ENCODE results near the gene ZNF737.
"Not testable (repeated sequence)": the region's sequence is repeated elsewhere in the genome, so short reads cannot be mapped to it uniquely, and the experiment has no call there.

Gene ZNF737

GRCh38 chr19:20565321-20566018 is at the start of gene ZNF737:
Gene ZNF737, minus strand, starts transcription at chr19:20565781. Its CDS starts 141 bp downstream, at chr19:20565640.
- peak; percentile 78 for DNase-seq

GRCh38 chr19:20614971-20615370 is 49.4 kb upstream of the ZNF737 start:
- not testable (repeated sequence) for DNase-seq

- no peak for DNase-seq
These were observed 47.2 kb upstream of the ZNF737 start for GRCh38 chr19:20612711-20613316.

- DNase-seq, result no peak
These were observed 46.3 kb upstream of the ZNF737 start for GRCh38 chr19:20611866-20612265.

- DNase-seq, result no peak
These were observed 42.4 kb upstream of the ZNF737 start for GRCh38 chr19:20607943-20608342.

GRCh38 chr19:20558571-20558970 is 7.0 kb downstream of the ZNF737 start:
- DNase-seq, result no peak

GRCh38 chr19:20558011-20558410 is 7.6 kb downstream of the ZNF737 start:
- DNase-seq, result no peak

- not testable (repeated sequence) for DNase-seq
These were observed 20.8 kb downstream of the ZNF737 start for GRCh38 chr19:20544667-20545333.

GRCh38 chr19:20530303-20530702 is 35.3 kb downstream of the ZNF737 start:
- not testable (repeated sequence) for DNase-seq

GRCh38 chr19:20513189-20513904 is 52.2 kb downstream of the ZNF737 start:
- DNase-seq, result no peak

GRCh38 chr19:20503476-20503875 is 62.1 kb downstream of the ZNF737 start:
- no peak for DNase-seq
